CD14-positive monocyte (primary cell): ENCODE data around the gene SMARCA2. TPM values are rescaled to one million over a fixed set of nuclear protein-coding genes. Genes with fewer than 3 reads are reported as not detected.

Experiments
- DNase-seq, 3 donors: peaks; one replicate each; pipeline ENCODE4 v3.0.0-alpha.2; 2011 to 2022
- H2AFZ ChIP-seq: 2 replicates; pipeline ENCODE4 v1.6.0; 2012; ENCODE audit warnings: mild to moderate bottlenecking, low read depth, low read length, inconsistent platforms; ENCODE audit not compliant: insufficient read depth, poor library complexity, severe bottlenecking
- H3K27ac ChIP-seq, 2 donors: 1 replicate in 1 of 2; 2 replicates in 1 of 2; pipeline ENCODE4 v1.5.1; 2012 to 2013; ENCODE audit warnings: low read length in 2 of 2, control low read depth in 1 of 2, inconsistent platforms in 1 of 2, low read depth in 1 of 2, mild to moderate bottlenecking in 1 of 2
- H3K27me3 ChIP-seq, 2 donors: one replicate each; pipeline versions ENCODE4 v1.6.0 to v1.6.1; 2011 to 2013; ENCODE audit warnings: low read length in 2 of 2; ENCODE audit not compliant: control insufficient read depth in 2 of 2, insufficient read depth in 2 of 2
- H3K36me3 ChIP-seq, 2 donors: replicated peaks in 1 of 2; 1 replicate in 1 of 2; 2 replicates in 1 of 2; pipeline versions ENCODE4 v1.5.1 to v1.6.1; 2012 to 2013; ENCODE audit warnings: low read length in 2 of 2, control low read depth in 1 of 2, inconsistent platforms in 1 of 2, mild to moderate bottlenecking in 1 of 2; ENCODE audit not compliant: insufficient read depth in 2 of 2, control insufficient read depth in 1 of 2
- H3K4me1 ChIP-seq, 2 donors: 1 replicate in 1 of 2; 2 replicates in 1 of 2; pipeline versions ENCODE4 v1.5.1 to v1.6.1; 2012 to 2013; ENCODE audit warnings: low read length in 2 of 2, control low read depth in 1 of 2, inconsistent platforms in 1 of 2, mild to moderate bottlenecking in 1 of 2, moderate library complexity in 1 of 2; ENCODE audit not compliant: insufficient read depth in 2 of 2, control insufficient read depth in 1 of 2
- H3K4me2 ChIP-seq: replicated peaks from 2 replicates; pipeline ENCODE3; 2012; ENCODE audit warnings: low read length, moderate library complexity, mild to moderate bottlenecking; ENCODE audit not compliant: poor library complexity, severe bottlenecking; ENCODE audit errors: extremely low read depth
- H3K4me3 ChIP-seq, 3 experiments: fragments of 200-600 bp in 1 of 3; sonication (generic) in 1 of 3; replicated peaks in 1 of 3; 1 replicate in 2 of 3; 2 replicates in 1 of 3; pipeline ENCODE4 v1.5.1; 2011 to 2013; ENCODE audit warnings: low read length in 3 of 3, mild to moderate bottlenecking in 3 of 3, control low read depth in 2 of 3, low read depth in 2 of 3, inconsistent platforms in 1 of 3, moderate library complexity in 1 of 3
- H3K79me2 ChIP-seq: 2 replicates; pipeline ENCODE4 v1.6.0; 2012; ENCODE audit warnings: mild to moderate bottlenecking, control low read depth, inconsistent platforms, low read length, moderate library complexity; ENCODE audit not compliant: insufficient read depth
- H3K9ac ChIP-seq: 2 replicates; pipeline ENCODE4 v1.6.0; 2017; ENCODE audit warnings: low read length, mild to moderate bottlenecking; ENCODE audit not compliant: insufficient read depth, poor library complexity, severe bottlenecking
- H3K9me3 ChIP-seq, 2 donors: replicated peaks in 1 of 2; 1 replicate in 1 of 2; 2 replicates in 1 of 2; pipeline versions ENCODE4 v1.5.1 to v1.6.1; 2012 to 2013; ENCODE audit warnings: low read length in 2 of 2, control low read depth in 1 of 2; ENCODE audit not compliant: control insufficient read depth in 1 of 2, insufficient read depth in 1 of 2
- H4K20me1 ChIP-seq: 2 replicates; pipeline ENCODE4 v1.6.0; 2012; ENCODE audit warnings: mild to moderate bottlenecking, low read length, control low read depth, moderate library complexity; ENCODE audit not compliant: insufficient read depth
- H3K27ac Mint-ChIP-seq, 7 donors: one replicate each; pipeline ENCODE4 v1.8.0; 2020; ENCODE audit warnings: mild to moderate bottlenecking in 7 of 7, mixed read lengths in 7 of 7, moderate library complexity in 6 of 7, inconsistent platforms in 2 of 7
- H3K27me3 Mint-ChIP-seq, 3 donors: one replicate each; pipeline ENCODE4 v1.8.0; 2021 to 2022; ENCODE audit warnings: low read depth in 3 of 3, mild to moderate bottlenecking in 3 of 3, mixed read lengths in 3 of 3, moderate library complexity in 3 of 3, inconsistent platforms in 1 of 3
- H3K36me3 Mint-ChIP-seq, 2 donors: one replicate each; pipeline ENCODE4 v1.8.0; 2020; ENCODE audit warnings: mixed read lengths in 2 of 2, inconsistent platforms in 1 of 2, mild to moderate bottlenecking in 1 of 2
- H3K4me1 Mint-ChIP-seq: one replicate; pipeline ENCODE4 v1.8.0; 2020; ENCODE audit warnings: mild to moderate bottlenecking, mixed read lengths
- H3K4me3 Mint-ChIP-seq, 2 donors: one replicate each; pipeline ENCODE4 v1.8.0; 2020; ENCODE audit warnings: mild to moderate bottlenecking in 2 of 2, mixed read lengths in 2 of 2, moderate library complexity in 1 of 2
- H3K9me3 Mint-ChIP-seq, 7 donors: one replicate each; pipeline ENCODE4 v1.8.0; 2020 to 2022; ENCODE audit warnings: mixed read lengths in 7 of 7, mild to moderate bottlenecking in 6 of 7, moderate library complexity in 6 of 7, inconsistent platforms in 2 of 7
- WGBS: methylation state at CpG from one replicate; pipeline ENCODE4 v1.1.5; 2013; ENCODE audit warnings: missing lambda C conversion rate; ENCODE audit not compliant: insufficient coverage; 5-methylcytosine and 5-hydroxymethylcytosine counted together
- intact Hi-C, 2 donors: fragments of 100-400 bp; cut with micrococcal nuclease; formaldehyde crosslinking; loops; one replicate each; pipeline versions ENCODE4 v1.15.0 to v1.15.1; 2023
- polyA plus RNA-seq, 3 donors: library from polyadenylated mRNA; depleted of rRNA in 1 of 3; unstranded in 2 of 3; stranded (reverse) in 1 of 3; fragments of 300-500 nt in 2 of 3; fragments of >200 nt in 1 of 3; fragmentation: Illumina TruSeq in 2 of 3; gene quantifications; 1 replicate in 2 of 3; 2 replicates in 1 of 3; pipeline ENCODE4 v1.2.3, GENCODE V29; 2012 to 2021
- TF ChIP-seq, protein P1 (sequence below): fragments of 200-600 bp; IDR thresholded peaks from one replicate; pipeline ENCODE4 v1.8.0; 2022; ENCODE audit warnings: antibody characterized with exemption, mild to moderate bottlenecking

Gene SMARCA2
- polyA plus RNA-seq, 3 donors = 11.0 to 54.7 (median 11.8) TPM

DNA sequence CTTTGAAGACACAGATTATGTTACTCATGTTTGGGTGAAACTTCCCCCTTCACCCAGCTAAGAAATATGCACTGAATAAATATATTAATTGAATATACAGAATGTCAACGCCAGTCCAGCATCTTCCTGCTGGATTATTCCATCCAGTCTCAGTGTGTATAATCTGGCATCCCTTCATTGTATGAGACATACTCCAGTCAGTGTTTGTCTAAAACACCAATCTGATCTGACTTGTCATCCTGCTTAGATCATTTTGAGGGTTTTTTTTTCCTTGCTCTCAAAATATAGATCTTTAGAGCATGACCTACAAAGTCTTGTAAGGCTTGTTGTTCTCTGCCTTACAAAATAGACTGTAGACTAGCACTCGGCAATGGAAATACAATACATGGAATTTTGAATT lies 195.1 kb downstream of the SMARCA2 start:
- no peak overlapping the region for H3K4me3 Mint-ChIP-seq
- H3K9ac ChIP-seq = no peak overlapping the region
- H3K27me3 Mint-ChIP-seq = peaks cover 0 to 2% (median 0%) of the 10 kb centered on the region in 3 donors
- H2AFZ ChIP-seq = no peak overlapping the region
- no peak overlapping the region for H3K4me3 ChIP-seq
- peaks cover 0 to 1% (median 0%) of the 10 kb centered on the region in 7 donors for H3K9me3 Mint-ChIP-seq
- TF ChIP-seq, protein P1, sequence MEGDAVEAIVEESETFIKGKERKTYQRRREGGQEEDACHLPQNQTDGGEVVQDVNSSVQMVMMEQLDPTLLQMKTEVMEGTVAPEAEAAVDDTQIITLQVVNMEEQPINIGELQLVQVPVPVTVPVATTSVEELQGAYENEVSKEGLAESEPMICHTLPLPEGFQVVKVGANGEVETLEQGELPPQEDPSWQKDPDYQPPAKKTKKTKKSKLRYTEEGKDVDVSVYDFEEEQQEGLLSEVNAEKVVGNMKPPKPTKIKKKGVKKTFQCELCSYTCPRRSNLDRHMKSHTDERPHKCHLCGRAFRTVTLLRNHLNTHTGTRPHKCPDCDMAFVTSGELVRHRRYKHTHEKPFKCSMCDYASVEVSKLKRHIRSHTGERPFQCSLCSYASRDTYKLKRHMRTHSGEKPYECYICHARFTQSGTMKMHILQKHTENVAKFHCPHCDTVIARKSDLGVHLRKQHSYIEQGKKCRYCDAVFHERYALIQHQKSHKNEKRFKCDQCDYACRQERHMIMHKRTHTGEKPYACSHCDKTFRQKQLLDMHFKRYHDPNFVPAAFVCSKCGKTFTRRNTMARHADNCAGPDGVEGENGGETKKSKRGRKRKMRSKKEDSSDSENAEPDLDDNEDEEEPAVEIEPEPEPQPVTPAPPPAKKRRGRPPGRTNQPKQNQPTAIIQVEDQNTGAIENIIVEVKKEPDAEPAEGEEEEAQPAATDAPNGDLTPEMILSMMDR = no peak
- DNase-seq = peak in 2 of 3 donors; percentile 7 to 10
- intact Hi-C loops = no loop called here
- H3K9me3 ChIP-seq = no peaks in the 10 kb centered on the region
- peaks cover 18 to 19% of the 10 kb centered on the region in 2 donors for H3K4me1 ChIP-seq
- H3K4me2 ChIP-seq = no peak overlapping the region
- H3K27me3 ChIP-seq = no peaks in the 10 kb centered on the region
- peak overlapping the region in 1 of 2 donors; percentile 87 for H3K27ac ChIP-seq
- peak overlapping the region in 3 of 7 donors; percentile 87 to 95 (median 93) for H3K27ac Mint-ChIP-seq
- no peaks in the 10 kb centered on the region for H4K20me1 ChIP-seq
- H3K4me1 Mint-ChIP-seq = peaks cover 19% of the 10 kb centered on the region
- no peaks in the 10 kb centered on the region for H3K36me3 Mint-ChIP-seq
- H3K79me2 ChIP-seq = no peaks in the 10 kb centered on the region
- WGBS = no CpG with 5 or more reads among the region's 2 CpGs
- H3K36me3 ChIP-seq = no peaks in the 10 kb centered on the region

DNA sequence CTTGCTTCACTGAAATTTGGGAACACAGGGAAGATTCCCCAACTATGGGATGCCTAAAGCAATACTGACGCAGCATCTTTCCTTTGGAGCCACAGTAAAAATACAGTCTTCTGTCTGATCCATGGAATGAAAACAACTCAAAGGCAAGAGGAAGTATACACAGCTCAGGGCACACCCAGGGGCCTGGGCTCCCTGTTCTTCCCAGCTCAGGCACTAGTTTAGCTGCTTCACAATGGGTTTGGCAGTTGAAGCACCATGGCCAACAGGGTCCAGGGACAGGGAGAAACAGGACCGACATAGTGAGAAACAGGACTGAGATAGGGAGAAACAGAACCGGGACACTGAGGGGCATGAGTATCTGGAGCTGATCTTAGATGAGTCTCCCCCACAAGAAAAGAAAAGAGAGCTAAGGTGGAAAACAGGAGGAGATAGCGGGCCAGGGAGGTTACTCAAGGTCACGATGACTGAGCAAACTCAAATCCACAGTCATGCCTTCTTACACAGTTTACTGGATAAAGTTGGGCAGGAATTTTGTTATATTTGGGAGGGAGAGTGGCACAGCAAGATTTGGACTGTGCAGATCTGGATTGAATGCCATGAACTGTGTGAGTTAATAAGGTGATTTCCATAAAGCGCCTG lies 198.8 kb downstream of the SMARCA2 start:
- H3K36me3 Mint-ChIP-seq = no peaks in the 10 kb centered on the region
- H2AFZ ChIP-seq = no peak overlapping the region
- TF ChIP-seq, protein P1 = no peak
- H3K4me3 ChIP-seq = no peak overlapping the region
- H3K27ac ChIP-seq = no peak overlapping the region
- peaks cover 11 to 12% of the 10 kb centered on the region in 2 donors for H3K4me1 ChIP-seq
- WGBS = 100% methylated on average over 3 of the region's 6 CpGs
- H3K36me3 ChIP-seq = no peaks in the 10 kb centered on the region
- intact Hi-C loops = no loop called here
- H3K9ac ChIP-seq = no peak overlapping the region
- no peak overlapping the region for H3K4me3 Mint-ChIP-seq
- H3K4me2 ChIP-seq = no peak overlapping the region
- no peaks in the 10 kb centered on the region for H4K20me1 ChIP-seq
- peaks cover 0 to 2% (median 0%) of the 10 kb centered on the region in 3 donors for H3K27me3 Mint-ChIP-seq
- peaks cover 14% of the 10 kb centered on the region for H3K4me1 Mint-ChIP-seq
- H3K27ac Mint-ChIP-seq = peak overlapping the region in 2 of 7 donors; percentile 19 to 58
- no peaks in the 10 kb centered on the region for H3K27me3 ChIP-seq
- no peak for DNase-seq
- H3K79me2 ChIP-seq = no peaks in the 10 kb centered on the region
- H3K9me3 ChIP-seq = no peaks in the 10 kb centered on the region
- no peaks in the 10 kb centered on the region for H3K9me3 Mint-ChIP-seq
